Activated T-helper 1 cell treated with anti-CD3 and anti-CD28 coated beads, Interleukin-2, amount 50 U/mL, for 16 hours (primary cell): ENCODE results near the gene GNG11.

Source experiments
- DNase-seq, 2 donors: peaks; one replicate each; pipeline ENCODE4 v3.0.0-alpha.2; 2020; ENCODE audit warnings: low read depth in 1 of 2, low spot score in 1 of 2

Gene GNG11

DNA sequence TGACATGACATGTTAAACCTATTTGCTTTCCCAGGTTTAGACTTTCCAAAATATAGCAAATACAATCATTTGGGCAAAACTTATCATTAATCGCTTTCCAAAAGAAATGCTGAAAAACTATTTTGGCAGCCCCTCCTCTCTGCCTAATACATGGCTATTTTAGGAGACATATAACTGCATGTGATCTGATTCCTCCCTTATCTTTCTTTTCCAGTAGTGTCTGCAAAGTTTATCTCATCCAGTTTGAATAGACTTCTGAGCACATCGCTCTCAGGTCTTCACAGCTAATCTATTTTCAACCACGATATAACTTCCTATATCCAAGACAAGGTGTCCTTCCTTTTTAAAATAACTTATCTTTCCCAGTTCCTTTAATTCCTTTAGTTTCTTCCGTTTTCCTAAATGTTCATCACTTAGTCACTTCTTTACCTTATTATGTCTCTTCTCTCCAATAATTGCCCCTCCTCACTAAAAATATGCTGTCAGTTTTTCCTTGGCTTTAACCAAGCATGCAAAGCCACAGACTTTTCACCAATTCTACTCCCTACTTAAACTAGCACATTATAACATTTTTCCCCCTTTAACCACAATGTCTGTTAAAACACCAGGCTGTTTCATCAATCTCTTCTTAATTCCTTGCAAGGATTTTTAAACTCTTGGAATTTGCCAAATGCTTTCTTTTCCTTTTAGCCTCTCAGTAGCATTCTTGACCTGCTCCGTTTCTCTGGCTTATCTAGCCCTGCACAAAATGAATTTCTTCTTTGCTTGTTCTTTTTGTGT lies 24.4 kb downstream of the GNG11 start:
- no peak for DNase-seq

DNA sequence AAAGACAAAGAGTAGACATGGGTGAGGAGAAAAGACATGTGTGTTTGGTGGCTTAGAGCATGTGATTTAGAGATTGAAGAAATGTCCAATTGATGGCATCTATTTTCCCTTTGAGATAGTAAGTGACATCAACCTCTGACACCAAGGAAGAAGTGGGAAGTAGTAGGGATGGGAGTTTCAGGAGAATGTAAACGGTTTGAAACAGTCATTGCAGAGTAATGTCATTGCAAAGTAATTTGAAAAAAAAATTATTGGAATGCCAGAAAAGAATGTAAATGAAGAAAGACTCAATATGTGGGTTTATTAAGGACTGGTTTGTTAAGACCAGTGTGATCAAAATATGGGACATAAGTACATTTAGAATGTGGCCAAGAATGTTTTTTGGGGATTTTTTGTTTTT lies 26.6 kb downstream of the GNG11 start:
- no peak for DNase-seq

- no peak for DNase-seq
These were observed 27.3 kb downstream of the GNG11 start for GRCh38 chr7:93948873-93949272.

DNA sequence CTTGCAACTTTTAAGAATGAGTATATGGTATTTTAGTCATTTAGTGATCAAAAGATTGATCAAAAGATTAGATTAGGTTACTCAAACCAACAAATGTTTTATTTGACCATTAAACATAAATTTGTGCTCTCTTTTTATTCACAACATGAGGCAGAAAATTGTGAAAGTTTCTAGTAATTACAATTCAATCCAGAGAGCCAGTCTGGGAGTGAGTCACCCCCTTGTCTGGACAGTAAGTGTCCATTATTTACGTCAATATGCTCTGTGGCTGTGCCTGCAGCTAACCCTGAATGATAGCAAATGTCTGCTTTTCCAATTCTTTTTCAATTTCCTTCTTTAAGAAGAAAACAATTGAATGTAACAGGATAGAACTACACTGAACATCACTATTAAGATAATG lies 27.9 kb downstream of the GNG11 start:
- DNase-seq: no peak

DNA sequence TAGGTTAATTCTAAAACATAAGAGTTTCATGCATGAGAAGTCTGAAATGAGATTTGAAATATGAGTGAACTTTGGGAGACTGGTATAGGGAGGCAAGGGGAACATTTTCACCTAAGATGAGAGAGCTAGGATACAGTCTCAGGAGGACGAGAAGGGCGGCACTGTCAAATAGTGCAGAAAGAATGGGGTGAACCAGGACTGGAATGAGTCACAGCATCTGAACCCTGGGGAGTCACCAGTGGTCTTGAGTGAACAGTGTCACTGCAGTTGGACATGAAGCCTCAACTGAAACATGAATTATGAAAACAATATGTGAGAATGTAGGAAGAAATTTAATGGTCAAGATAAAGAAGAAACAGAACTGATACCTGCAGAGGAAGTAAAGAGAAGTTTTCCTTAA lies 33.8 kb downstream of the GNG11 start:
- DNase-seq: no peak

DNA sequence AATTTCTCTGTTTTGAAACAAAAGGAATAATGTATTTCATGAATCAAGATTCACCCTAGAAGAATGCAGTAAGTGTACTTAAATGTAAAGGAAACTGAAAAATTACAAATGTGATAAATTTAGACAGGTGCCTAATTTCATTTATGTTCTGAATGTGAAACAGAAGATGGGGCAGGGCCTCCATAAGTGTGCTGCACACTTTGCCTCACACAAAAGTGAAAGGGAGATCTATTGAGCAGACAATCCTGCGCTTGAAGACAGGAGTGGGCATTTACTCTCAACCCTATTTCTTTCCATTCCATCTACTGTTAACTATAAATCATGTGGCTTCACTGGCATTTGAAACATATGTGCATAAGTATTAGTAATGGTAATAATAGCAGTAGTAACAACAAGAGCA lies 36.2 kb downstream of the GNG11 start:
- DNase-seq: no peak

- no peak for DNase-seq
These were observed 36.7 kb downstream of the GNG11 start for GRCh38 chr7:93958216-93958615.

GRCh38 chr7:93958651-93959050 lies 37.1 kb downstream of the GNG11 start:
- DNase-seq: no peak

GRCh38 chr7:93960986-93961385 lies 39.5 kb downstream of the GNG11 start:
- DNase-seq: no peak

GRCh38 chr7:93964262-93964661 lies 42.7 kb downstream of the GNG11 start:
- DNase-seq: no peak

GRCh38 chr7:93964813-93965212 lies 43.3 kb downstream of the GNG11 start:
- DNase-seq: no peak

- no peak for DNase-seq
These were observed 47.5 kb downstream of the GNG11 start for GRCh38 chr7:93968911-93969620.

DNA sequence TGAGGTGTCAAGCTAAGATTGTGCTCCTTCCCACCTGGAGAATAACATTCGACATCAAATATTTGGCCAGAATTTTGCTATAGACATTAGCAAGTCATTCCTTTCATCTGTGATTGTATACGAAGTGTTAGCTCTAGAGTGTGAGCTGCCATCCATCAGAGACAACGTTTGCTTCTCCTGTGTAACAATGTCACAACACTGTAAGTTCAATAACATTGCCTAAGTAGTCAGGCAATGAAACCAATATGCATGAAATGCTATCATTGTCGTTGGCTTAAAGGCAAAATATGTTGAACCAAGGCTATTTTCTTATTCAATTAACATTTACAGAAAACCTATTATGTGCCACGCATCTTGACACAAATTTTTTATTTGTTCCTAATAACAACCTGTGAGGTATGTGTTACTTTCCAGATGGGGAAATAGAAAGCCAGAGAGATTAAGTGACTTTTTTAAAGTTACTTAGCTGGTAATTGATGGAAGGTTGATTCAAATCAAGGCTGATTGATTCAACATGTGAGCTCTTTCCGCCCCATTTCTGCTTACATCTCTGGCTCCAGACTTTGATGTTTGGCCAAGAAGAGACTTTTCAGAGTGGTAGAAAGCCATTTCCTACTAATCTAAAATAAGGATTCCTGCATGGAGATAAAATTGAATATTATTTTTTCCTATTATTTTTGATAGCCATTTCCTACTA lies 50.6 kb downstream of the GNG11 start:
- no peak for DNase-seq

GRCh38 chr7:93973134-93973533 lies 51.6 kb downstream of the GNG11 start:
- no peak for DNase-seq

DNA sequence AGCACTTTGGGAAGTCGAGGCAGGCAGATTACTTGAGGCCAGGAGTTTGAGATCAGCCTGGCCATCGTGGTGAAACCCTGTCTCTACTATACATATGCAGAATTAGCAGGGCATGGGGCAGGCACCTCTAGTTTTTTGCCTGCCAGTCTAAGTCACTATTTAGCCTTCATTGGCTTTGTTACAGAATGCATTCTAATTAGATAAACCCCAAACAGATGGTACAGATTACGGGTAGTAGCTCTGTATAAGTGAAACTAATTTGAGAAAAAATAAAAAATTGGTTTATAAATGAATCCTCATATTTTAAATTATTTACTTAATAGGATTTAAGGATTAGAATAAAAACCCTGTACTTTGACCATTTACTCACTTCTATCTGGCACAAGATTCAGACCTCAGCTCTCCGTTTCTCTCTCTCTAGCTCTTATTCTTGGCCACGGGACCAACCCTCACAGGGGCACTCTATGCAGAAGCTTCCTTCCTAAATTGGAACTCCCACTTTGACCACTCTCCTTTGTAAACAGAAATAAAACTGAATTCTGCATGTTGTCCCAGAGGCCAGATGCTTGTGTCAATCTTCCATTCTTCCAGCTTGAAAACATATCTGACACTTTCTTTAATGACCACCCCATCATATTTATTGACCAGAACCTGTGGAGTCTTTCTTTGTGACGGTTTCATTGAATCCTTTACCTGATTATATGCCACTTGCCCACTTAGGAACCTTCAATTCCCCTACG lies 55.8 kb downstream of the GNG11 start:
- no peak for DNase-seq
